ENCODE data around the gene ITPR2.

The ITPR2 gene

DNA sequence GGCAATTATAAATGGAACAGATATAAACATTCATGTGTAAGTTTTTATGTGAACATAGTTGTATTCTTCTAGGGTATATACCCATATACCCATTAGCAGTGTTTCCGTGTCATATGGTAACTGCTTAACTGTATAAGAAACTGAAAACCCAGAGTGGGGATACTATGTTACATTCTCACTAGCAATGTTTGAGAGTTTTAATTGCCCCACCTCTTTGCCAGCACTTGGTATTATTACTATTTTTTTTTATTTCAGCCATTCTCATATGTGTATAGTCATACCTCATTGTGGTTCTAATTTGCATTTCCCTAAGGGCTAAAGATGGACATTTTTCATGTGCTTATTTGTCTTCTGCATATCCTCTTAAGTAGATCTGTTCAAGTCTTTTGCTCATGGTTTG is 28.7 kb upstream of the ITPR2 start:
- Histone ChIP-seq H2AFZ (ENCODE audit: low read length) (no peak overlapping the region), H3K79me2 (ENCODE audit: low read length) (no peaks in the 10 kb centered on the region), H3K4me2 (ENCODE audit: low read depth, low read length) (no peak overlapping the region), H3K9me3 (replicated peaks; ENCODE audit: insufficient read depth, low read length) (no peaks in the 10 kb centered on the region), H3F3A (ENCODE audit: insufficient read depth, low read length) (peaks cover 6% of the 10 kb centered on the region), H3K9me2 (replicated peaks; ENCODE audit: insufficient read depth, low read length) (no peaks in the 10 kb centered on the region), H3K36me3 (replicated peaks; ENCODE audit: insufficient read depth, low read length) (no peaks in the 10 kb centered on the region), H3K4me1 (ENCODE audit: low read length) (peaks cover 14% of the 10 kb centered on the region), H4K20me1 (ENCODE audit: insufficient read depth, low read length) (no peaks in the 10 kb centered on the region), H3K27ac (ENCODE audit: low read length) (no peak overlapping the region), H3K27me3 (replicated peaks; ENCODE audit: insufficient read depth, low read length) (no peaks in the 10 kb centered on the region), H3K9ac (ENCODE audit: low read length) (no peak overlapping the region), H3K4me3 (ENCODE audit: low read length) (no peak overlapping the region)
- TF ChIP-seq EZH2 (optimal IDR thresholded peaks at IDR 0.05; ENCODE audit: low read depth, low read length): no peak
- TF ChIP-seq, protein P1, sequence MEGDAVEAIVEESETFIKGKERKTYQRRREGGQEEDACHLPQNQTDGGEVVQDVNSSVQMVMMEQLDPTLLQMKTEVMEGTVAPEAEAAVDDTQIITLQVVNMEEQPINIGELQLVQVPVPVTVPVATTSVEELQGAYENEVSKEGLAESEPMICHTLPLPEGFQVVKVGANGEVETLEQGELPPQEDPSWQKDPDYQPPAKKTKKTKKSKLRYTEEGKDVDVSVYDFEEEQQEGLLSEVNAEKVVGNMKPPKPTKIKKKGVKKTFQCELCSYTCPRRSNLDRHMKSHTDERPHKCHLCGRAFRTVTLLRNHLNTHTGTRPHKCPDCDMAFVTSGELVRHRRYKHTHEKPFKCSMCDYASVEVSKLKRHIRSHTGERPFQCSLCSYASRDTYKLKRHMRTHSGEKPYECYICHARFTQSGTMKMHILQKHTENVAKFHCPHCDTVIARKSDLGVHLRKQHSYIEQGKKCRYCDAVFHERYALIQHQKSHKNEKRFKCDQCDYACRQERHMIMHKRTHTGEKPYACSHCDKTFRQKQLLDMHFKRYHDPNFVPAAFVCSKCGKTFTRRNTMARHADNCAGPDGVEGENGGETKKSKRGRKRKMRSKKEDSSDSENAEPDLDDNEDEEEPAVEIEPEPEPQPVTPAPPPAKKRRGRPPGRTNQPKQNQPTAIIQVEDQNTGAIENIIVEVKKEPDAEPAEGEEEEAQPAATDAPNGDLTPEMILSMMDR (IDR thresholded peaks at IDR 0.05; ENCODE audit: low read length): no peak
- TF ChIP-seq EZH2phosphoT487 (IDR thresholded peaks at IDR 0.05; ENCODE audit: low read length): no peak
- DNase-seq: no peak

DNA sequence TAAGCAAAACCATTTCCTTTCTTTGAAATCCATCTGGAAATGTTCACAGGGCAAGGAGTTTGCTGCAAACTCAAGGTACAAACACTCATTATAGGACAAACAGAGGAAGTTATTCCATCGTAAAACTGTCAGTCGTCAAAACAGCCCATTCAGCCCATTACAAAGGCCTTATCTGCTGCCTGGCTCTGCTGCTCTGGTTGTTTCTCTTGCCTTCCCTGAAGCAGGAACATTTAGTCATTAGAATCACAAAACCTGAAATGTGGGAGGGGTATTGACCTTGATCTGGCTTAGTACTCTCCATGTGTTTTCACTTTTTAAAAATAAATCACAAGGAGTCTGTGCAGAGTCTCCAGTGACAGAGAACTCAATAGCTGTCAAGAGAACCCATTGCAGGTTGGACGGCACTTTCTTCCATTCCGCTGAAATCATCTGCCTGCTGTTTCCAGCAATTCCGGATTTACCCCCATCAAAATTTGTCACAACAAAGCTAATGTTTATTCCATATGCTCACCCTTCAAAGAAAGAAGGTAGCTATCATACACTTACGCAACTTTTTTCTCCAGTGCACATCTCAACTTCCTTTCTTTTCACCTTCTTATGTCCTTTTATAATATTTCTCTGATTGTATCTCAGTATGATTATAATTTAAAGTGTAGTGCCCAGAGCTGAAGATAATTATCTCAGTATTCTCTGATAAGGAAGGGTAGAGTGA is 24.6 kb upstream of the ITPR2 start:
- H3K9ac ChIP-seq (ENCODE audit: low read length): no peak overlapping the region
- no peak overlapping the region for H3K27ac ChIP-seq (ENCODE audit: low read length)
- H3K9me2 ChIP-seq (replicated peaks; ENCODE audit: insufficient read depth, low read length): no peaks in the 10 kb centered on the region
- no peak overlapping the region for H3K4me2 ChIP-seq (ENCODE audit: low read depth, low read length)
- no peak overlapping the region for H2AFZ ChIP-seq (ENCODE audit: low read length)
- no peaks in the 10 kb centered on the region for H3K79me2 ChIP-seq (ENCODE audit: low read length)
- no peak for DNase-seq
- no peaks in the 10 kb centered on the region for H4K20me1 ChIP-seq (ENCODE audit: insufficient read depth, low read length)
- no peaks in the 10 kb centered on the region for H3K36me3 ChIP-seq (replicated peaks; ENCODE audit: insufficient read depth, low read length)
- H3K9me3 ChIP-seq (replicated peaks; ENCODE audit: insufficient read depth, low read length): no peaks in the 10 kb centered on the region
- TF ChIP-seq, protein P1 (IDR thresholded peaks at IDR 0.05; ENCODE audit: low read length): no peak
- TF ChIP-seq EZH2phosphoT487 (IDR thresholded peaks at IDR 0.05; ENCODE audit: low read length) (no peak), EZH2 (optimal IDR thresholded peaks at IDR 0.05; ENCODE audit: low read depth, low read length) (no peak)
- H3K4me3 ChIP-seq (ENCODE audit: low read length): no peak overlapping the region
- H3K4me1 ChIP-seq (ENCODE audit: low read length): peaks cover 25% of the 10 kb centered on the region
- H3F3A ChIP-seq (ENCODE audit: insufficient read depth, low read length): no peaks in the 10 kb centered on the region
- H3K27me3 ChIP-seq (replicated peaks; ENCODE audit: insufficient read depth, low read length): no peaks in the 10 kb centered on the region

DNA sequence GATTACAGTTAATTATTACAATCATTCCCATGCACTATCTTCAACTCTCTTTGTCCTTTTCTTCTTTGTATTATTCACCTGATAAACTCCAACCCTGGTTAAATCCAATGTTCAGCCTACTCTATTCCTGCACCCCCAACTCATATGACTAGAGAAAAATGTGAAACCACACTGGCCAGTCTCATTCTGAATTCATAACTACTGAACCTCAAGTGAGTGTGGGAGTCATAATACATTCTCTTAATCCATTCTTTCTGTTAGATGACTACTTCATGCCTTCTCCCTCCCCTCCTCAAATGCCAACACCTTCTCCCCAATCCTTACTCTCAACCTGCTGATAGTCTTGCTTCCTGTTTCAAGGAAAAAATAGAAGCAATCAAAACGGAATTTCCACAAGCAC is 22.3 kb upstream of the ITPR2 start:
- Histone ChIP-seq H3K4me2 (ENCODE audit: low read depth, low read length) (peak overlapping the region; percentile 33), H2AFZ (ENCODE audit: low read length) (peak overlapping the region; percentile 31; the same call in 1 of the 2 replicates), H3K27ac (ENCODE audit: low read length) (peak overlapping the region; percentile 2; the same call in 1 of the 2 replicates), H3K27me3 (replicated peaks; ENCODE audit: insufficient read depth, low read length) (no peaks in the 10 kb centered on the region), H3K9me3 (replicated peaks; ENCODE audit: insufficient read depth, low read length) (no peaks in the 10 kb centered on the region), H3F3A (ENCODE audit: insufficient read depth, low read length) (no peaks in the 10 kb centered on the region), H3K36me3 (replicated peaks; ENCODE audit: insufficient read depth, low read length) (no peaks in the 10 kb centered on the region), H3K9ac (ENCODE audit: low read length) (no peak overlapping the region), H4K20me1 (ENCODE audit: insufficient read depth, low read length) (no peaks in the 10 kb centered on the region), H3K4me3 (ENCODE audit: low read length) (no peak overlapping the region), H3K9me2 (replicated peaks; ENCODE audit: insufficient read depth, low read length) (no peaks in the 10 kb centered on the region), H3K79me2 (ENCODE audit: low read length) (no peaks in the 10 kb centered on the region), H3K4me1 (ENCODE audit: low read length) (peaks cover 25% of the 10 kb centered on the region)
- TF ChIP-seq, protein P1 (IDR thresholded peaks at IDR 0.05; ENCODE audit: low read length): no peak
- TF ChIP-seq EZH2phosphoT487 (IDR thresholded peaks at IDR 0.05; ENCODE audit: low read length): no peak
- no peak for DNase-seq

All from MM.1S (cell line).